Fibroblast of mammary gland (primary cell): ENCODE measurements around the gene SSR2.

ENCODE experiments used
- DNase-seq: peaks from one replicate; pipeline ENCODE4 v3.0.0-alpha.2; 2010; ENCODE audit warnings: low read depth
- H3K4me3 ChIP-seq: 2 replicates; pipeline ENCODE4 v1.5.1; 2011; ENCODE audit warnings: low read depth, mild to moderate bottlenecking, low read length, moderate library complexity; ENCODE audit not compliant: control insufficient read depth
- CTCF ChIP-seq: conservative IDR thresholded peaks from 2 replicates; pipeline ENCODE4 v1.5.1; 2011; ENCODE audit warnings: low read depth, low read length, inconsistent platforms; ENCODE audit not compliant: control insufficient read depth, insufficient read depth

SSR2 gene

GRCh38 chr1:155966750-155967149 is 54.0 kb downstream of the SSR2 start:
- TF ChIP-seq CTCF = no peak

DNA sequence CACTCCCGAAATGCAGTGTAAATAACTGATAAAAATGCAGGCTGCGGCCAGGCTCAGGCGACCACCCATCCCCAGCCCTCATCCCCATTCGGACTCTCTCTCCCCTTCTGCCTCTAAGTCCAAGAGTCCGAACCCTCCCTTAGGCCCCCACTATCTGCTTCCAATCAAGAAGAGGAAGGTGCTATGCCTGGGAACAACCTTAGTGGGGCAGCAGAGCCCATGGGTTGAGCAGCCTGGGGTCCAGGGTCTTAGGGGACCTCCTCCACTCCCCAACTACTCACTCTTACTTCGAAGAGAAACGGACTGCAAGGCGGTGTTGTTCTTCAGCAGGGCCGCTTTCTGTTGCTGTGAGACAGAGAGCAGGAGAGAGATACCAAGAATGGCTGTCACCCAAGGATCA is 54.6 kb downstream of the SSR2 start:
- H3K4me3 ChIP-seq = no peak overlapping the region
- no peak for DNase-seq
- peak; percentile 27 for TF ChIP-seq CTCF

More at GRCh38 chr1:155966750-155967149, 54.0 kb downstream of the SSR2 start:
- no peak overlapping the region for H3K4me3 ChIP-seq
- DNase-seq = no peak

GRCh38 chr1:155964193-155964592 is 56.6 kb downstream of the SSR2 start:
- TF ChIP-seq CTCF = no peak
- no peak for DNase-seq
- H3K4me3 ChIP-seq = no peak overlapping the region

DNA sequence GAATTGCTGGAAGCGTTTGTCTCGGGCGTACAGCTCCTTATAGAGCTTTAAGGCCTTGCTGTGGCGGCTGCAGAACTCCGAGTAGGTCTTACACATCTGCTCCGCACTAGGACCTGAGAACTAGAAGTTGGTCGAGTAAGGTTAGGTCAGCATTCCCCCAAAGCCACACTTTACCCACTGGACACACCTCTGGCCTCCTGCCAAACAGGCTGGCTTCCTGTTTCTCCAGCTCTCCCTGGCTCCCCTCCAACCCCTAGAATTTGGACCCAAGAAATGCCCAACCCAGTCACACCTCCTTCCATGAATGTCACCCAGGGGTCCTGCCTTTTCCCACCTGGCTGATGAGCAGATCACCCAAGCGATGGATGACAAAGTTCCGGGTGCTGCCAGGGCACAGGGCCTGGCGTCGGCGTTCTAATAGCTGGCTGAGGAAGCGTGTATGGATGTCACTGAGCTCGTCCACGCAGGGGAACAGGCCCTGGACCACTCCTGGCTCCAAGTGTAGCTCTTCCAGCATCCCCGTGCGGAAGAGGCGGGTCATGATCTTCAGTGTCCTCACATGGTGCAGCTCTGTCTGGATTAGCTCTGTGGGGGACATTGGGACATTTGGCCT is 58.0 kb downstream of the SSR2 start:
- no peak for TF ChIP-seq CTCF
- DNase-seq = peak; percentile 62
- H3K4me3 ChIP-seq = no peak overlapping the region

GRCh38 chr1:155961937-155962336 is 58.8 kb downstream of the SSR2 start:
- peak; percentile 17 for TF ChIP-seq CTCF
- DNase-seq = peak; percentile 99
- H3K4me3 ChIP-seq = no peak overlapping the region

DNA sequence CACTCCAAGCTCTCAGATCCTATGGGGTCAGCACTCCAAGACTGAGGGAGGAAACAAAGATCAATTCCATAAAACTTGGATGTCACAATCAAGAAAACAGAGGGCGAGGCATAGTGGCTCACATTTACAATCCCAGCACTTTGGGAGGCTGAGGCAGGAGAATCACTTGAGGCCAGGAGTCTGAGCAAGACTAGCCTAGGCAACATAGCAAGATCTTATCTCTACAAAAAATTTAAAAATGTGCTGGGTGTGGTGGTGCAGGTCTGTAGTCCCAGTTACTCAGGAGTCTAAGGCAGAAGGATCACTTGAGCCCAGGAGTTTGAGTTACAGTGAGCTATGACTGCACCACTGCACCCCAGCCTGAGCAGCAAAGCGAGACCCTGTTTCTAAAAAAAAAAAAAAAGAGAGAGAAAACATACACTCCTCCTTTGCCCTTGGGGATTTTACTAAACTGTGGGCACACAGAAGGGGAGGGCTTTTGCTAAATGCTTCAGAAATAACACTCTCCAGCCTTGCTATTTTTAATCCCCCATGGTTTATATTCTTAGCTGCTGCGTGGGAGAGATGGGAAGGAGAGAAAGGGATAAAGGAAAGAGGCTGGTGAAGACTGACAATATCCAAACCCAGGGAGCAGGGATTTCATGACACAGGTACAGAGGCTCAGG is 60.5 kb downstream of the SSR2 start:
- no peak for DNase-seq
- TF ChIP-seq CTCF = no peak
- no peak overlapping the region for H3K4me3 ChIP-seq
